ENCODE measurements around the gene ALG14. TPM values are rescaled to one million over a fixed set of nuclear protein-coding genes. Genes with fewer than 3 reads are reported as not detected.
"Not testable (repeated sequence)": the region's sequence is repeated elsewhere in the genome, so short reads cannot be mapped to it uniquely, and the experiment has no call there.

ALG14 gene
- total and polyA plus RNA-seq, 7 experiments from 2014 or later, result 1.1 to 3.2 (median 1.7) TPM

- H3K27me3 ChIP-seq (ENCODE audit: control insufficient read depth in 2 of 2, insufficient read depth in 2 of 2, low read length in 2 of 2); H3K9me3 Mint-ChIP-seq; H3K36me3 Mint-ChIP-seq; H3K9me3 ChIP-seq (ENCODE audit: control insufficient read depth in 2 of 3, low read length in 3 of 3); H3K4me1 Mint-ChIP-seq; H3K27ac ChIP-seq (ENCODE audit: low read depth, low read length); intact Hi-C loops (cut with micrococcal nuclease); DNase-seq; ATAC-seq; H3K4me3 ChIP-seq (ENCODE audit: low read length); CTCF ChIA-PET; H3K4me1 ChIP-seq (ENCODE audit: control insufficient read depth in 2 of 2, insufficient read depth in 2 of 2, low read length in 2 of 2); H3K27ac Mint-ChIP-seq; POLR2A ChIA-PET; H3K4me3 Mint-ChIP-seq; H3K36me3 ChIP-seq (ENCODE audit: control insufficient read depth in 2 of 3, insufficient read depth in 3 of 3, low read length in 3 of 3): not testable (repeated sequence)
- peaks cover 0 to 23% (median 16%) of the 10 kb centered on the region in 5 donors for H3K27me3 Mint-ChIP-seq
Observed at GRCh38 chr1:95092891-95093290, 20.1 kb upstream of the ALG14 start.

- H3K27me3 ChIP-seq (ENCODE audit: control insufficient read depth in 2 of 2, insufficient read depth in 2 of 2, low read length in 2 of 2); POLR2A ChIA-PET; H3K4me1 Mint-ChIP-seq; H3K27ac Mint-ChIP-seq; intact Hi-C loops (cut with micrococcal nuclease); H3K9me3 Mint-ChIP-seq; DNase-seq; H3K4me1 ChIP-seq (ENCODE audit: control insufficient read depth in 2 of 2, insufficient read depth in 2 of 2, low read length in 2 of 2); H3K27ac ChIP-seq (ENCODE audit: low read depth, low read length); H3K4me3 ChIP-seq (ENCODE audit: low read length); H3K9me3 ChIP-seq (ENCODE audit: control insufficient read depth in 2 of 3, low read length in 3 of 3); H3K36me3 Mint-ChIP-seq; H3K4me3 Mint-ChIP-seq; ATAC-seq; H3K36me3 ChIP-seq (ENCODE audit: control insufficient read depth in 2 of 3, insufficient read depth in 3 of 3, low read length in 3 of 3): not testable (repeated sequence)
- CTCF ChIA-PET, result interaction anchor here (1.0 kb wide), 1 partner anchor 25 kb away, joined by 3 read pairs; no protein-coding TSS in a partner anchor
- peaks cover 4 to 20% (median 13%) of the 10 kb centered on the region in 5 donors for H3K27me3 Mint-ChIP-seq
Observed at GRCh38 chr1:95091290-95091689, 18.5 kb upstream of the ALG14 start.

GRCh38 chr1:95089650-95090287, 17.0 kb upstream of the ALG14 start:
- POLR2A ChIA-PET, result no interaction called here
- no peak overlapping the region for H3K27ac ChIP-seq (ENCODE audit: low read depth, low read length)
- H3K4me1 ChIP-seq (ENCODE audit: control insufficient read depth in 2 of 2, insufficient read depth in 2 of 2, low read length in 2 of 2), result no peaks in the 10 kb centered on the region
- H3K36me3 ChIP-seq (ENCODE audit: control insufficient read depth in 2 of 3, insufficient read depth in 3 of 3, low read length in 3 of 3), result no peaks in the 10 kb centered on the region
- no peak overlapping the region for H3K4me3 ChIP-seq (ENCODE audit: low read length)
- H3K27me3 ChIP-seq (ENCODE audit: control insufficient read depth in 2 of 2, insufficient read depth in 2 of 2, low read length in 2 of 2), result no peaks in the 10 kb centered on the region
- no peaks in the 10 kb centered on the region for H3K4me1 Mint-ChIP-seq
- DNase-seq (no peak), ATAC-seq (no peak)
- H3K4me3 Mint-ChIP-seq, result no peak overlapping the region
- H3K9me3 ChIP-seq (ENCODE audit: control insufficient read depth in 2 of 3, low read length in 3 of 3), result no peaks in the 10 kb centered on the region
- H3K36me3 Mint-ChIP-seq, result no peaks in the 10 kb centered on the region
- intact Hi-C loops (cut with micrococcal nuclease), result no loop called here
- CTCF ChIA-PET, result interaction anchor here (0.6 kb wide), 1 partner anchor 55 kb away, joined by 3 read pairs; no protein-coding TSS in a partner anchor
- H3K9me3 Mint-ChIP-seq, result peaks cover 0 to 3% (median 0%) of the 10 kb centered on the region in 11 donors
- no peak overlapping the region for H3K27ac Mint-ChIP-seq
- H3K27me3 Mint-ChIP-seq, result peaks cover 4 to 16% (median 14%) of the 10 kb centered on the region in 5 donors

GRCh38 chr1:95088303-95088702, 15.6 kb upstream of the ALG14 start:
- H3K36me3 ChIP-seq (ENCODE audit: control insufficient read depth in 2 of 3, insufficient read depth in 3 of 3, low read length in 3 of 3), result no peaks in the 10 kb centered on the region
- DNase-seq (no peak), ATAC-seq (no peak)
- Mint-ChIP-seq H3K27me3 (peaks cover 13 to 20% (median 15%) of the 10 kb centered on the region in 5 donors), H3K9me3 (peaks cover 0 to 3% (median 0%) of the 10 kb centered on the region in 11 donors), H3K4me3 (no peak overlapping the region), H3K27ac (no peak overlapping the region), H3K4me1 (peaks cover 0 to 4% (median 0%) of the 10 kb centered on the region in 7 donors), H3K36me3 (no peaks in the 10 kb centered on the region)
- ChIA-PET CTCF (interaction anchor here (0.5 kb wide), 1 partner anchor 21 kb away, joined by 3 read pairs; no protein-coding TSS in a partner anchor), POLR2A (no interaction called here)
- intact Hi-C loops (cut with micrococcal nuclease), result no loop called here
- H3K4me1 ChIP-seq (ENCODE audit: control insufficient read depth in 2 of 2, insufficient read depth in 2 of 2, low read length in 2 of 2), result no peaks in the 10 kb centered on the region
- no peak overlapping the region for H3K27ac ChIP-seq (ENCODE audit: low read depth, low read length)
- H3K27me3 ChIP-seq (ENCODE audit: control insufficient read depth in 2 of 2, insufficient read depth in 2 of 2, low read length in 2 of 2), result no peaks in the 10 kb centered on the region
- H3K9me3 ChIP-seq (ENCODE audit: control insufficient read depth in 2 of 3, low read length in 3 of 3), result no peaks in the 10 kb centered on the region
- no peak overlapping the region for H3K4me3 ChIP-seq (ENCODE audit: low read length)

- DNase-seq (no peak), ATAC-seq (no peak)
- Histone ChIP-seq H3K4me1 (ENCODE audit: control insufficient read depth in 2 of 2, insufficient read depth in 2 of 2, low read length in 2 of 2) (no peaks in the 10 kb centered on the region), H3K27ac (ENCODE audit: low read depth, low read length) (no peak overlapping the region), H3K4me3 (ENCODE audit: low read length) (no peak overlapping the region), H3K9me3 (ENCODE audit: control insufficient read depth in 2 of 3, low read length in 3 of 3) (no peaks in the 10 kb centered on the region), H3K27me3 (ENCODE audit: control insufficient read depth in 2 of 2, insufficient read depth in 2 of 2, low read length in 2 of 2) (no peaks in the 10 kb centered on the region), H3K36me3 (ENCODE audit: control insufficient read depth in 2 of 3, insufficient read depth in 3 of 3, low read length in 3 of 3) (no peaks in the 10 kb centered on the region)
- no peak overlapping the region for H3K4me3 Mint-ChIP-seq
- CTCF ChIA-PET, result no interaction called here
- H3K36me3 Mint-ChIP-seq, result no peaks in the 10 kb centered on the region
- intact Hi-C loops (cut with micrococcal nuclease), result no loop called here
- H3K27ac Mint-ChIP-seq, result no peak overlapping the region
- POLR2A ChIA-PET, result no interaction called here
- H3K4me1 Mint-ChIP-seq, result peaks cover 0 to 4% (median 0%) of the 10 kb centered on the region in 7 donors
- peaks cover 8 to 29% (median 22%) of the 10 kb centered on the region in 5 donors for H3K27me3 Mint-ChIP-seq
- H3K9me3 Mint-ChIP-seq, result peaks cover 0 to 3% (median 0%) of the 10 kb centered on the region in 11 donors
Observed at GRCh38 chr1:95086949-95087533, 14.3 kb upstream of the ALG14 start.

GRCh38 chr1:95085376-95085775, 12.6 kb upstream of the ALG14 start:
- DNase-seq (no peak), ATAC-seq (no peak)
- ChIA-PET CTCF (interaction anchor here (1.4 to 1.7 kb wide), 2 partner anchors 26 to 148 kb away, joined by 6 to 8 read pairs; partner anchors contain the start of gene RWDD3), POLR2A (interaction anchor here (1.5 kb wide), 1 partner anchor 149 kb away, joined by 5 read pairs; the partner anchor contains the start of gene RWDD3)
- intact Hi-C loops (cut with micrococcal nuclease), result no loop called here
- H3K4me3 ChIP-seq (ENCODE audit: low read length), result no peak overlapping the region
- Mint-ChIP-seq H3K27ac (no peak overlapping the region), H3K4me3 (no peak overlapping the region), H3K9me3 (peaks cover 0 to 3% (median 0%) of the 10 kb centered on the region in 11 donors), H3K27me3 (peaks cover 5 to 29% (median 19%) of the 10 kb centered on the region in 5 donors), H3K36me3 (no peaks in the 10 kb centered on the region), H3K4me1 (peaks cover 0 to 4% (median 0%) of the 10 kb centered on the region in 7 donors)
- no peaks in the 10 kb centered on the region for H3K36me3 ChIP-seq (ENCODE audit: control insufficient read depth in 2 of 3, insufficient read depth in 3 of 3, low read length in 3 of 3)
- no peak overlapping the region for H3K27ac ChIP-seq (ENCODE audit: low read depth, low read length)
- H3K9me3 ChIP-seq (ENCODE audit: control insufficient read depth in 2 of 3, low read length in 3 of 3), result no peaks in the 10 kb centered on the region
- H3K4me1 ChIP-seq (ENCODE audit: control insufficient read depth in 2 of 2, insufficient read depth in 2 of 2, low read length in 2 of 2), result no peaks in the 10 kb centered on the region
- no peaks in the 10 kb centered on the region for H3K27me3 ChIP-seq (ENCODE audit: control insufficient read depth in 2 of 2, insufficient read depth in 2 of 2, low read length in 2 of 2)

Measured in naive thymus-derived CD4-positive, alpha-beta T cell (primary cell).